K562 (cell line): ENCODE results near the gene CNKSR1. TPM values are rescaled to one million over a fixed set of nuclear protein-coding genes. Genes with fewer than 3 reads are reported as not detected.
A peak's percentile ranks its signal among the peaks of the same experiment; 100 is the strongest.

Source experiments
- ATAC-seq: fragments of 200-7000 bp; cut with Tn5 transposase; 3 replicates; pipeline ENCODE4 v1.9.1; 2020; ENCODE audit warnings: moderate library complexity
- BruUV-seq: library from RNA; stranded (reverse); fragments of 400-500 nt; replicated peaks from 2 replicates; lab custom pipeline; 2021; lab: Mats Ljungman, UMichigan
- CTCF ChIA-PET: fragments of 300-600 bp; formaldehyde crosslinking; extraction: SDS; loops from one replicate; lab custom pipeline; 2021; ENCODE audit warnings: low intra/inter-chr PET ratio; lab: Yijun Ruan, JAX
- POLR2A ChIA-PET: fragments of 300-600, 350-650 bp; sonication (Branson Sonifier 250); formaldehyde crosslinking; extraction: SDS; loops from one replicate; lab custom pipeline; 2021; ENCODE audit warnings: antibody characterized with exemption, inconsistent platforms; lab: Yijun Ruan, JAX
- DNase-seq, 4 experiments: peaks; one replicate each; pipeline versions ENCODE4 v3.0.0 to v3.0.0-alpha.2; 2011 to 2018; ENCODE audit warnings: low spot score in 3 of 4, mixed read lengths in 3 of 4; ENCODE audit errors: extremely low read depth in 1 of 4
- FAIRE-seq: peaks from 2 replicates; lab custom pipeline; 2011; peaks lifted over from hg19 to GRCh38; lab: Jason Lieb, UNC
- H2AFZ ChIP-seq: 2 replicates; pipeline ENCODE4 v1.6.0; 2011; ENCODE audit warnings: low read depth, low read length, control low read depth, inconsistent platforms
- H3K27ac ChIP-seq: fragments of 200-600 bp; 3 replicates; pipeline ENCODE4 v1.8.0; 2011; ENCODE audit warnings: low read depth, mild to moderate bottlenecking, control low read depth, inconsistent platforms, low read length, moderate library complexity, mixed read lengths; ENCODE audit errors: extremely low read depth
- H3K27me3 ChIP-seq, 2 experiments: fragments of 300-600 bp in 1 of 2; 2 replicates in 1 of 2; 3 replicates in 1 of 2; pipeline versions ENCODE4 v1.6.0 to v1.8.0; 2011; ENCODE audit warnings: inconsistent platforms in 2 of 2, low read length in 2 of 2, mild to moderate bottlenecking in 1 of 2, mixed read lengths in 1 of 2, moderate library complexity in 1 of 2; ENCODE audit not compliant: control insufficient read depth in 2 of 2, insufficient read depth in 2 of 2
- H3K36me3 ChIP-seq: fragments of 300-600 bp; 3 replicates; pipeline ENCODE4 v1.8.0; 2011; ENCODE audit warnings: mild to moderate bottlenecking, low read length, inconsistent platforms; ENCODE audit not compliant: control insufficient read depth, insufficient read depth
- H3K4me1 ChIP-seq, 2 experiments: fragments of 200-600 bp in 1 of 2; replicated peaks in 1 of 2; 2 replicates in 1 of 2; 3 replicates in 1 of 2; pipeline versions ENCODE4 v1.5.1 to v1.8.0; 2011; ENCODE audit warnings: inconsistent platforms in 2 of 2, low read length in 2 of 2, mild to moderate bottlenecking in 1 of 2, mixed read lengths in 1 of 2, moderate library complexity in 1 of 2; ENCODE audit not compliant: control insufficient read depth in 2 of 2, insufficient read depth in 2 of 2
- H3K4me2 ChIP-seq: 2 replicates; pipeline ENCODE4 v1.6.1; 2011; ENCODE audit warnings: low read length, control low read depth, inconsistent platforms, mixed read lengths; ENCODE audit not compliant: insufficient read depth
- H3K4me3 ChIP-seq: fragments of 200-600 bp; sonication (generic), shearing (Covaris generic); 2 replicates; pipeline ENCODE4 v1.5.1; 2016; ENCODE audit warnings: control low read depth, inconsistent platforms
- H3K79me2 ChIP-seq: fragments of 200-600 bp; 3 replicates; pipeline ENCODE4 v1.8.0; 2011; ENCODE audit warnings: low read length, inconsistent platforms; ENCODE audit not compliant: control insufficient read depth, insufficient read depth
- H3K9ac ChIP-seq, 2 experiments: 2 replicates each; pipeline versions ENCODE4 v1.6.0 to v1.6.1; 2011; ENCODE audit warnings: low read depth in 2 of 2, low read length in 2 of 2, control low read depth in 1 of 2, inconsistent platforms in 1 of 2, mild to moderate bottlenecking in 1 of 2, mixed read lengths in 1 of 2; ENCODE audit not compliant: insufficient read depth in 1 of 2
- H3K9me1 ChIP-seq: one replicate; pipeline ENCODE4 v1.6.0; 2011; ENCODE audit warnings: inconsistent platforms, mild to moderate bottlenecking, low read length, moderate library complexity; ENCODE audit not compliant: control insufficient read depth, insufficient read depth
- H3K9me3 ChIP-seq: replicated peaks from 2 replicates; pipeline ENCODE4 v1.5.1; 2011; ENCODE audit warnings: low read depth, low read length, inconsistent platforms; ENCODE audit not compliant: control insufficient read depth, insufficient read depth
- H4K20me1 ChIP-seq: replicated peaks from 2 replicates; pipeline ENCODE4 v1.6.1; 2011; ENCODE audit warnings: low read length, inconsistent platforms, mixed read lengths; ENCODE audit not compliant: control insufficient read depth, insufficient read depth
- ESRRA ChIP-seq: fragments of 450-650 bp; IDR thresholded peaks from 2 replicates; pipeline ENCODE4 v1.6.1; 2014; ENCODE audit warnings: low read depth, mild to moderate bottlenecking, moderate library complexity, borderline replicate concordance
- KDM5B ChIP-seq: fragments of 200-600 bp; sonication (generic); IDR thresholded peaks from 2 replicates; pipeline ENCODE4 v1.6.1; 2012; ENCODE audit warnings: low read depth, mild to moderate bottlenecking, moderate library complexity, low read length, control low read depth, inconsistent platforms; ENCODE audit not compliant: insufficient replicate concordance
- MTA2 ChIP-seq: fragments of 450-650 bp; IDR thresholded peaks from 2 replicates; pipeline ENCODE4 v1.6.1; 2016; ENCODE audit warnings: low read depth
- NBN ChIP-seq: fragments of 450-650 bp; IDR thresholded peaks from 2 replicates; pipeline ENCODE4 v1.6.1; 2016; ENCODE audit warnings: low read depth, mild to moderate bottlenecking
- NR4A1 ChIP-seq, 2 experiments: fragments of 250-450 bp in 1 of 2; fragments of 450-650 bp in 1 of 2; sonication (Bioruptor Pico) in 1 of 2; IDR thresholded peaks; 2 replicates each; pipeline versions ENCODE4 v1.4.0 to v1.6.1; 2016 to 2020; ENCODE audit warnings: mild to moderate bottlenecking in 2 of 2, missing compliant biosample characterization in 1 of 2, missing genetic modification characterization in 1 of 2, moderate library complexity in 1 of 2
- STAT5B ChIP-seq: fragments of 250-450 bp; sonication (Bioruptor Pico); IDR thresholded peaks from 2 replicates; pipeline ENCODE4 v1.8.0; 2021; ENCODE audit warnings: mild to moderate bottlenecking, inconsistent platforms
- USF2 ChIP-seq: sonication (generic); formaldehyde crosslinking; IDR thresholded peaks from 2 replicates; pipeline ENCODE4 v1.5.0; 2020; ENCODE audit warnings: missing genetic modification reagents
- ZFP30 ChIP-seq: fragments of 250-450 bp; sonication (Bioruptor Pico); IDR thresholded peaks from 2 replicates; pipeline ENCODE4 v1.8.0; 2022; ENCODE audit warnings: moderate library complexity, mild to moderate bottlenecking, inconsistent platforms, borderline replicate concordance
- ZNF274 ChIP-seq: IDR thresholded peaks from 2 replicates; pipeline ENCODE4 v1.6.1; 2011; ENCODE audit warnings: low read depth, mild to moderate bottlenecking, low read length, moderate library complexity, borderline replicate concordance
- ZNF766 ChIP-seq: fragments of 200-800 bp; sonication (Bioruptor generic); conservative IDR thresholded peaks from 2 replicates; pipeline ENCODE4 v1.6.1; 2016; ENCODE audit warnings: missing genetic modification characterization, missing compliant biosample characterization
- WGBS: fragments of 100-300 bp; shearing (Covaris generic); methylation state at CpG from one replicate; pipeline ENCODE4 v1.1.6; 2016; ENCODE audit warnings: low coverage, mixed read lengths; ENCODE audit not compliant: insufficient coverage; ENCODE audit errors: missing lambda C conversion rate; 5-methylcytosine and 5-hydroxymethylcytosine counted together
- in situ Hi-C: fragments of 300-500 bp; cut with MboI; formaldehyde crosslinking; loops from 4 replicates; pipeline ENCODE4 v1.15.0; 2018; ENCODE audit warnings: inconsistent platforms, mixed read lengths
- intact Hi-C: fragments of 100-400 bp; cut with micrococcal nuclease; formaldehyde crosslinking; loops from 2 replicates; pipeline ENCODE4 v1.14.2; 2022
- polyA plus RNA-seq, 8 experiments: library from polyadenylated mRNA; depleted of rRNA in 4 of 8; stranded (reverse) in 5 of 8; unstranded in 3 of 8; fragments of >200 nt; fragmentation: Nextera tagmentation in 2 of 8; fragmentation: Illumina TruSeq in 1 of 8; extraction: Ambion mirVana in 2 of 8; extraction: Trizol in 1 of 8; gene quantifications; 2 replicates each; pipeline versions ENCODE4 v1.2.1 to v1.2.3, GENCODE V29; 2011 to 2014; ENCODE audit warnings: inconsistent platforms in 1 of 8, missing spikeins in 1 of 8
- total RNA-seq, 7 experiments: library from RNA; depleted of rRNA in 6 of 7; stranded (reverse); fragments of >200 nt in 6 of 7; fragmentation: Illumina TruSeq in 2 of 7; extraction: Trizol in 2 of 7; gene quantifications; 2 replicates each; pipeline versions ENCODE4 v1.2.1 to v1.2.3, GENCODE V29; 2011 to 2021; ENCODE audit warnings: low replicate concordance in 1 of 7

Gene CNKSR1
- total and polyA plus RNA-seq, 9 of the 15 experiments (the other 6 are each of a cell fraction or from before 2014, with no cell fraction given): 0.03 to 2.8 (median 1.1) TPM

GRCh38 chr1:26145041-26145959, 32.0 kb upstream of the CNKSR1 start (continued):
- TF ChIP-seq KDM5B: no peak
- TF ChIP-seq MTA2: no peak
- TF ChIP-seq ESRRA: no peak; the same call in 1 of the 2 replicates
- TF ChIP-seq ZNF766 (CRISPR knock-in tag): 0 out of 2 replicates have a peak, but pooled peaks have one; percentile 12
- TF ChIP-seq NBN: 0 out of 2 replicates have a peak, but pooled peaks have one; percentile 64
- TF ChIP-seq ZFP30 (CRISPR knock-in tag): no peak
- no peak for TF ChIP-seq STAT5B (CRISPR knock-in tag)
- TF ChIP-seq NR4A1 (CRISPR knock-in tag; IDR thresholded peaks at IDR 0.05): no peak
- no peak for TF ChIP-seq NR4A1 (tag; IDR thresholded peaks at IDR 0.05)
- TF ChIP-seq, all 486 proteins: peak for 67

- in situ Hi-C loops: loop anchor here (5.0 kb wide), 3 partner anchors 39 to 249 kb away; no protein-coding TSS in a partner anchor
- ChIA-PET POLR2A (interaction anchor here (1.4 to 9.1 kb wide), 5 partner anchors 10 to 111 kb away, joined by 3 to 237 read pairs (median 11); no protein-coding TSS in a partner anchor), CTCF (interaction anchor here (1.0 to 5.1 kb wide), 3 partner anchors 33 to 109 kb away, joined by 3 to 114 read pairs (median 65); no protein-coding TSS in a partner anchor)
- Histone ChIP-seq H3K27me3 (no peaks in the 10 kb centered on the region), H3K79me2 (no peaks in the 10 kb centered on the region), H3K9ac (peak overlapping the region in 1 of 2 experiments; percentile 46; a peak in 1 of 4 replicates), H3K27ac (no peak overlapping the region), H2AFZ (no peak overlapping the region; the same call in 1 of the 2 replicates), H3K9me3 (no peaks in the 10 kb centered on the region), H4K20me1 (no peaks in the 10 kb centered on the region), H3K4me2 (no peak overlapping the region), H3K4me3 (no peak overlapping the region), H3K9me1 (no peaks in the 10 kb centered on the region), H3K4me1 (peaks cover 12 to 17% of the 10 kb centered on the region in 2 experiments; a peak in 4 of 5 replicates), H3K36me3 (no peaks in the 10 kb centered on the region)
- ATAC-seq (no peak), DNase-seq (no peak), FAIRE-seq (no peak)
- BruUV-seq: no TSS peak
- TF ChIP-seq ZNF274 (no peak), USF2 (CRISPR knock-in tag) (0 out of 2 replicates have a peak, but pooled peaks have one; percentile 4)
- intact Hi-C loops: loop anchor here (1.0 to 5.0 kb wide), 3 partner anchors 41 to 249 kb away; no protein-coding TSS in a partner anchor
- WGBS: 18% methylated on average over 2 of the region's 6 CpGs
Measured at GRCh38 chr1:26145960-26146294, 31.4 kb upstream of the CNKSR1 start.
